Glutamatergic neuron (in vitro differentiated cells): ENCODE data around the gene PARP14. TPM values are rescaled to one million over a fixed set of nuclear protein-coding genes. Genes with fewer than 3 reads are reported as not detected.
"Not testable (repeated sequence)": the region's sequence is repeated elsewhere in the genome, so short reads cannot be mapped to it uniquely, and the experiment has no call there.

ENCODE experiments used
- DNase-seq: peaks from one replicate; pipeline ENCODE4 v3.0.0; 2022
- H3K27ac Mint-ChIP-seq: one replicate; pipeline ENCODE4 v1.8.0; 2020; ENCODE audit warnings: mild to moderate bottlenecking, mixed read lengths, inconsistent platforms; ENCODE audit not compliant: unreplicated experiment
- H3K27me3 Mint-ChIP-seq: one replicate; pipeline ENCODE4 v1.8.0; 2020; ENCODE audit warnings: mild to moderate bottlenecking, moderate library complexity, mixed read lengths, inconsistent platforms; ENCODE audit not compliant: unreplicated experiment
- H3K36me3 Mint-ChIP-seq: one replicate; pipeline ENCODE4 v1.8.0; 2020; ENCODE audit warnings: mild to moderate bottlenecking, mixed read lengths, inconsistent platforms; ENCODE audit not compliant: unreplicated experiment
- H3K4me1 Mint-ChIP-seq: one replicate; pipeline ENCODE4 v1.8.0; 2020; ENCODE audit warnings: mild to moderate bottlenecking, low read depth, mixed read lengths, inconsistent platforms; ENCODE audit not compliant: unreplicated experiment
- H3K4me3 Mint-ChIP-seq: one replicate; pipeline ENCODE4 v1.8.0; 2020; ENCODE audit warnings: mild to moderate bottlenecking, mixed read lengths, inconsistent platforms; ENCODE audit not compliant: unreplicated experiment
- H3K9me3 Mint-ChIP-seq: one replicate; pipeline ENCODE4 v1.8.0; 2020; ENCODE audit warnings: mild to moderate bottlenecking, moderate library complexity, mixed read lengths, inconsistent platforms; ENCODE audit not compliant: unreplicated experiment
- CTCF ChIP-seq: fragments of 200-600 bp; sonication (generic); IDR thresholded peaks from one replicate; pipeline ENCODE4 v1.5.0; 2021; ENCODE audit not compliant: partially characterized antibody, unreplicated experiment
- total RNA-seq: library from RNA; stranded (reverse); fragmentation: NEBNext Ultra II Directional; extraction: Animal tissue kit (Norgen Biotek cat#: 25700); gene quantifications from one replicate; pipeline ENCODE4 v1.2.1, GENCODE V29; 2021; ENCODE audit not compliant: unreplicated experiment

PARP14 gene
- total RNA-seq, 1 donor from 2014 or later = 0.05 TPM

GRCh38 chr3:122642935-122643334, 37.7 kb upstream of the PARP14 start:
- Mint-ChIP-seq H3K9me3 (no peaks in the 10 kb centered on the region), H3K4me3 (no peak overlapping the region), H3K27me3 (no peaks in the 10 kb centered on the region), H3K27ac (no peak overlapping the region), H3K36me3 (no peaks in the 10 kb centered on the region), H3K4me1 (no peaks in the 10 kb centered on the region)
- TF ChIP-seq CTCF = no peak
- no peak for DNase-seq

GRCh38 chr3:122646146-122646988, 34.3 kb upstream of the PARP14 start:
- no peak for TF ChIP-seq CTCF
- no peak overlapping the region for H3K4me3 Mint-ChIP-seq
- H3K36me3 Mint-ChIP-seq = no peaks in the 10 kb centered on the region
- no peak overlapping the region for H3K27ac Mint-ChIP-seq
- no peak for DNase-seq
- no peaks in the 10 kb centered on the region for H3K4me1 Mint-ChIP-seq
- no peaks in the 10 kb centered on the region for H3K27me3 Mint-ChIP-seq
- H3K9me3 Mint-ChIP-seq = no peaks in the 10 kb centered on the region

GRCh38 chr3:122651233-122651907, 29.3 kb upstream of the PARP14 start:
- H3K4me3 Mint-ChIP-seq, H3K27ac Mint-ChIP-seq, DNase-seq, H3K4me1 Mint-ChIP-seq, H3K27me3 Mint-ChIP-seq, H3K36me3 Mint-ChIP-seq, H3K9me3 Mint-ChIP-seq: not testable (repeated sequence)

- H3K4me3 Mint-ChIP-seq, H3K27ac Mint-ChIP-seq, H3K4me1 Mint-ChIP-seq, DNase-seq, H3K27me3 Mint-ChIP-seq, H3K9me3 Mint-ChIP-seq, H3K36me3 Mint-ChIP-seq: not testable (repeated sequence)
These were observed 28.7 kb upstream of the PARP14 start for GRCh38 chr3:122651962-122652361.

- H3K4me3 Mint-ChIP-seq = not testable (repeated sequence)
These were observed 22.3 kb upstream of the PARP14 start for GRCh38 chr3:122658336-122658735.

GRCh38 chr3:122660297-122660974, 20.2 kb upstream of the PARP14 start:
- DNase-seq = no peak
- H3K27me3 Mint-ChIP-seq = peaks cover 2% of the 10 kb centered on the region
- no peak for TF ChIP-seq CTCF
- no peaks in the 10 kb centered on the region for H3K4me1 Mint-ChIP-seq
- H3K9me3 Mint-ChIP-seq = peaks cover 3% of the 10 kb centered on the region
- peaks cover 15% of the 10 kb centered on the region for H3K36me3 Mint-ChIP-seq
- H3K4me3 Mint-ChIP-seq = no peak overlapping the region
- no peak overlapping the region for H3K27ac Mint-ChIP-seq

More at GRCh38 chr3:122658336-122658735, 22.3 kb upstream of the PARP14 start:
- peaks cover 15% of the 10 kb centered on the region for H3K36me3 Mint-ChIP-seq
- not testable (repeated sequence) for DNase-seq, H3K27me3 Mint-ChIP-seq, H3K4me1 Mint-ChIP-seq, H3K27ac Mint-ChIP-seq, H3K9me3 Mint-ChIP-seq
